Fibroblast of villous mesenchyme (primary cell): ENCODE results near the gene CACNA1E. TPM values are rescaled to one million over a fixed set of nuclear protein-coding genes. Genes with fewer than 3 reads are reported as not detected.

ENCODE experiments used
- DNase-seq: peaks from one replicate; pipeline ENCODE4 v3.0.0-alpha.2; 2010; ENCODE audit warnings: low read depth
- H3K4me3 ChIP-seq: 2 replicates; pipeline ENCODE4 v1.5.1; 2011; ENCODE audit warnings: low read depth, mild to moderate bottlenecking, low read length
- total RNA-seq: library from RNA; depleted of rRNA; stranded (reverse); fragments of >200 nt; gene quantifications from 2 replicates; pipeline ENCODE4 v1.2.3, GENCODE V29; 2012
- TF ChIP-seq, protein P1 (sequence below): IDR thresholded peaks from 2 replicates; pipeline ENCODE4 v1.5.1; 2012; ENCODE audit warnings: low read depth, mild to moderate bottlenecking, low read length; ENCODE audit not compliant: insufficient read depth

Gene CACNA1E
- total RNA-seq, 1 donor: not detected

DNA sequence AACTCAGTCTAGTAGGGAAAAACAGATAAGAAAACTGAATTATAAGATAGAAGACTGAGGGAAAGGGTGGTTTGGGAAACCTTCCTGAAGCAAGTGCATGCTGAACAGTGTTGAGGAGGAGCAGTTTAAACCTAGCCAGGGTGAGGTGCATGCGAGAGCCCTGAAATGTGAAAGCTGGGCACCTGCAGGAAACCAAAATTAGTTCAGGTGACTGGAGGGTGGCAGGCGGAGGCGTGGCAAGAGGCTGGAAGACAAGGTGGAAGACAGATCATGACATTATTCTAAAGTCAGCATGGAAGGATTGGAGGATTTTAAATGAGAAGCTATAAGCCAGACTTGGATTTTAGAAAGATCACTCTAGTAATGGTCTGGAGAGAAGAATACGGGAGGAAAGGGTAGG lies 75.1 kb downstream of the CACNA1E start:
- no peak overlapping the region for H3K4me3 ChIP-seq
- TF ChIP-seq, protein P1, sequence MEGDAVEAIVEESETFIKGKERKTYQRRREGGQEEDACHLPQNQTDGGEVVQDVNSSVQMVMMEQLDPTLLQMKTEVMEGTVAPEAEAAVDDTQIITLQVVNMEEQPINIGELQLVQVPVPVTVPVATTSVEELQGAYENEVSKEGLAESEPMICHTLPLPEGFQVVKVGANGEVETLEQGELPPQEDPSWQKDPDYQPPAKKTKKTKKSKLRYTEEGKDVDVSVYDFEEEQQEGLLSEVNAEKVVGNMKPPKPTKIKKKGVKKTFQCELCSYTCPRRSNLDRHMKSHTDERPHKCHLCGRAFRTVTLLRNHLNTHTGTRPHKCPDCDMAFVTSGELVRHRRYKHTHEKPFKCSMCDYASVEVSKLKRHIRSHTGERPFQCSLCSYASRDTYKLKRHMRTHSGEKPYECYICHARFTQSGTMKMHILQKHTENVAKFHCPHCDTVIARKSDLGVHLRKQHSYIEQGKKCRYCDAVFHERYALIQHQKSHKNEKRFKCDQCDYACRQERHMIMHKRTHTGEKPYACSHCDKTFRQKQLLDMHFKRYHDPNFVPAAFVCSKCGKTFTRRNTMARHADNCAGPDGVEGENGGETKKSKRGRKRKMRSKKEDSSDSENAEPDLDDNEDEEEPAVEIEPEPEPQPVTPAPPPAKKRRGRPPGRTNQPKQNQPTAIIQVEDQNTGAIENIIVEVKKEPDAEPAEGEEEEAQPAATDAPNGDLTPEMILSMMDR: no peak
- DNase-seq: no peak

DNA sequence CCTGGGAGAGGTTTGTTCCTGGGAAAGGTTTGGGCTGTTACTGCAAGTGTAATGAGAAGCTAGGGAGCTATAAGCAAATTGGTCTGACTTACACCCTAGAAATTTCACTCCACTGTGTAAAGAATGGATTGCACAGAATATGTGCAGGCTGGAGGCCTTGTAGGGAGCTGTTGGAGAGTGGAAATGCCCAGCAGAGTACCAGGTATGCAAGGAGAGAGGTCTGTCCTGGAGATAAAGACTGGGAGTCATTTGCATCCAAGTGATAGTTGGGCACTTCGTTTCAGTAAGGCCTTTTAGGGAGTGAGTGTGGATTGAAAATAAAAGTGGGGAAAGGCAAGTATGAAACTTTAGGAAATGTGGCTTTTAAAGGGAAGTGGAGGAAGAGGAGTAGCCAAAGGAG lies 75.8 kb downstream of the CACNA1E start:
- TF ChIP-seq, protein P1: no peak
- no peak overlapping the region for H3K4me3 ChIP-seq
- DNase-seq: no peak

DNA sequence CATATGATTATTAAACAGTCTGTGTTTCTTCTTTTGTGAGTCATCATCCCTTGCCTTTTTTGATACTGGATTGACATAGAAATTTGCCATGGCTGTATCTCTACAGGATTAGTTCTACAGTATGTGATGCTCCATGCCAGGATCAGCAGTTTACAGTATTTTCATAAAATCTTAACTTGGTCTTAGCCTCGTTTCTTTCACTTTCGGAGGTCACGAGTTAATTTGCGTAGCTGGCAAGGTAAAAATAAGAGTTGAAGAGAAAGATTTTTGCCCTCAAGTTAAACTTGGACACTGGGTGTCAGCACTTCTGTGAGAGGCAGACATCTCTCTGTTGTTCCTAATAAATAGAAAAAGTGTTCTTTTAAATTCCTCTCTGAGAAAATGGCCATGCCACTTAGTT lies 79.1 kb downstream of the CACNA1E start:
- no peak overlapping the region for H3K4me3 ChIP-seq
- no peak for DNase-seq
- TF ChIP-seq, protein P1: no peak

DNA sequence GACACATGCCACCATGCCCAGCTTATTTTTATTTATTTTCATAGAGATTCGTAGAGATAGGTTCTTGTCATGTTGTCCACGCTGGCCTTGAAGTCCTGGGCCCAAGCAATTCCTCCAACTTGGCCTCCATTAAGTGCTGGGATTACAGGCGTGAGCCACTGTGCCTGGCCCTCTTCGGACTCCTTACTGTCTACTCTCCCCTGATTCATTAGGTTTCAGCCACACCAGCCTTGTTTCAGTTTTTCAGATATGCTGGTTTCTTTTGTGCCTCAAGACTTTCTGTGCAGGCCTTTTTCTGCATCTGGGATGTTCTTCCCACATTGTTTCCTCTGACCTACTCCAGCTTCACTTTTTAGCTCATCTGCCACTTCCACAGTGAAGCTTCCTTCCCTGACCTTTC lies 85.4 kb downstream of the CACNA1E start:
- H3K4me3 ChIP-seq: no peak overlapping the region
- TF ChIP-seq, protein P1: no peak
- no peak for DNase-seq

DNA sequence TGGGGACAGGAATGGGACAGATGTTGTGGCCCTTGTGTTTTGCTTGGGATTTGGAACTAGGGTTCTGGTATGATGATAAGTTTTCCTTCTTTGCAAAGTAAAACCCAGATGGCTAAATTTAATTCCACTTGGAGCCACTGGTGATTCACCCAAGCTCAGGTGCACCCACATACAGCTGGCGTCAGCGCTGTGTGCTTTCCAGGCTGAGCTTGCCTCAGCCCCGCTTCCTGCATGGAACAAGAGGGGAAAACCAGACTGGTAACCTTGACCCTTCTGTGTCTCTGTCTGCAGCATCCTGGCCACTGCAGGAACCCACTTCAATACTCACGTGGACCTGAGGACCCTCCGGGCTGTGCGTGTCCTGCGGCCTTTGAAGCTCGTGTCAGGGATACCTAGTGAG lies 94.2 kb downstream of the CACNA1E start:
- no peak overlapping the region for H3K4me3 ChIP-seq
- DNase-seq: no peak
- TF ChIP-seq, protein P1: no peak

DNA sequence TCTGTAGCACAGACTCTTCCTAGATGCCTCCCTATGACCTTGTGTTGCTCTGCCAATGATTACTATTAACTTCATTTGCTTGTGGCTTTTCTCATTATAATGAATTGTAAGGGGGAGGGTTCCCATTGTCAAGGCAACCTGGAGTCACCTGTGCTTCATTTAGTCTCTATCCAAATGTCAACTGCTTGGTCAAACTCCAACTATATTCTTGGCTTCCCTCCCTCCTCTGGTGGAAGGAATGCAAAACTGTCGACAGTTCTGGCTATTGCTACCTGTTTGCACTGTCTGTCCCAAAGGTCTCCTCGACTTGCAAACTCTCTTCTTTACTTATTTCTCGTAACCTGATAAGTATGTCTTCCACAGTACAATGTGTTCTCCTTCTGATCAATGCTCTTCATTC lies 100.3 kb downstream of the CACNA1E start:
- H3K4me3 ChIP-seq: no peak overlapping the region
- TF ChIP-seq, protein P1: no peak
- no peak for DNase-seq

DNA sequence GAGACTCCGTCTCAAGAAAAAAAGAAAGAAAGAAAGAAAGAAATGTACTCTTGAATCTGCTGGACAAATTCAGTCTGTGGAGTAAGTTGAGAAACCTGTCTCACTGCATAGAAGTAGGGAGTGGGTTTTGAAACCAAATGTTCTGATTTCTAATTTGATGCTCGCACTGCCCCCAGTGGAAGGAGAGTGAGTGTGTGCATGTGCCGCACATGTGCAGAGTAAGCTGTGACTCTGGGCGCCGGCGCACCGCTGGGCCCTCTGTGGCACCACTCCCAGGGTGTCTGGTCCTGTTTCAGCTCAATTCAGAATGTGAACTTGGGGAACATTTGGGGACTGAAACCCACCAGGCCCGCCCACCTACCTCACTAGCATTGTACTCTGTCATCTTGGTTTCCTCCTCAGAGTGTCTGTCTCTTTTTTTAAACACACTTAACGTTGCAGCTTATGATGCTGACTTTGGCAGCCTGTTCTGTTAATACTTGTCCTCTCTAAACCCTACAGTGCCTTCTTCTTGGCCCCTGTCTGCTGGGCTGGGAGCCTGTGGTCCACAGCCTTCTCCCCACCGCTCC lies 104.6 kb downstream of the CACNA1E start:
- TF ChIP-seq, protein P1: no peak
- no peak for DNase-seq
- no peak overlapping the region for H3K4me3 ChIP-seq
